GM19099 (cell line): ENCODE results near the gene DUSP28.

Experiments used
- POLR2A ChIP-seq: IDR thresholded peaks from 3 replicates; pipeline ENCODE4 v1.6.1; 2011; ENCODE audit warnings: low read depth; ENCODE audit not compliant: insufficient read length; ENCODE audit errors: extremely low read depth

The DUSP28 gene

GRCh38 chr2:240603081-240603835 lies 43.1 kb downstream of the DUSP28 start:
- no peak for TF ChIP-seq POLR2A

GRCh38 chr2:240603846-240604245 lies 43.7 kb downstream of the DUSP28 start:
- no peak for TF ChIP-seq POLR2A

- no peak for TF ChIP-seq POLR2A
These were observed 44.3 kb downstream of the DUSP28 start for GRCh38 chr2:240604291-240604938.

GRCh38 chr2:240604939-240605716 lies 45.0 kb downstream of the DUSP28 start:
- no peak for TF ChIP-seq POLR2A

- TF ChIP-seq POLR2A, result no peak
These were observed 45.9 kb downstream of the DUSP28 start for GRCh38 chr2:240605867-240606743.

GRCh38 chr2:240611601-240612210 lies 51.5 kb downstream of the DUSP28 start:
- TF ChIP-seq POLR2A, result no peak
